H1 (cell line): ENCODE data around the gene IGLL1. TPM values are rescaled to one million over a fixed set of nuclear protein-coding genes. Genes with fewer than 3 reads are reported as not detected.

Source experiments
- CTCF ChIA-PET: fragments of 300-600 bp; sonication (Branson Sonifier 250); formaldehyde crosslinking; loops from one replicate; lab custom pipeline; 2021; ENCODE audit not compliant: partially characterized antibody; lab: Charles Lee
- POLR2A ChIA-PET: fragments of 300-600 bp; sonication (Branson Sonifier 250); formaldehyde crosslinking; loops from one replicate; lab custom pipeline; 2021; ENCODE audit warnings: inconsistent platforms; ENCODE audit not compliant: partially characterized antibody; lab: Charles Lee
- DNase-seq, 2 experiments: peaks; one replicate each; pipeline versions ENCODE4 v3.0.0 to v3.0.0-alpha.2; 2010 to 2022; ENCODE audit warnings: low spot score in 2 of 2, low read depth in 1 of 2, mixed read lengths in 1 of 2
- FAIRE-seq: peaks from 2 replicates; lab custom pipeline; 2011; peaks lifted over from hg19 to GRCh38; lab: Jason Lieb, UNC
- H2AFZ ChIP-seq: 2 replicates; pipeline ENCODE4 v1.8.1; 2012; ENCODE audit warnings: low read length, inconsistent platforms
- H2AK5ac ChIP-seq: 2 replicates; pipeline ENCODE4 v1.6.1; 2013; ENCODE audit warnings: low read depth, low read length
- H2BK120ac ChIP-seq: replicated peaks from 2 replicates; pipeline ENCODE3; 2013; ENCODE audit warnings: low read depth, low read length, inconsistent platforms
- H2BK12ac ChIP-seq: 2 replicates; pipeline ENCODE4 v1.6.1; 2013; ENCODE audit warnings: low read depth, low read length
- H2BK15ac ChIP-seq: 2 replicates; pipeline ENCODE4 v1.6.1; 2013; ENCODE audit warnings: low read length
- H2BK20ac ChIP-seq: 2 replicates; pipeline ENCODE4 v1.6.1; 2013; ENCODE audit warnings: low read length
- H2BK5ac ChIP-seq: 2 replicates; pipeline ENCODE4 v1.6.1; 2013; ENCODE audit warnings: low read depth, low read length
- H3K14ac ChIP-seq: 2 replicates; pipeline ENCODE4 v1.6.1; 2013; ENCODE audit warnings: inconsistent platforms; ENCODE audit not compliant: insufficient read length
- H3K18ac ChIP-seq: 2 replicates; pipeline ENCODE4 v1.6.1; 2013; ENCODE audit warnings: low read length; ENCODE audit errors: extremely low read depth
- H3K23ac ChIP-seq: 2 replicates; pipeline ENCODE4 v1.6.1; 2013; ENCODE audit warnings: inconsistent platforms; ENCODE audit not compliant: insufficient read length
- H3K23me2 ChIP-seq: 2 replicates; pipeline ENCODE4 v1.6.1; 2013; ENCODE audit warnings: low read depth, low read length
- H3K27ac ChIP-seq: 2 replicates; pipeline ENCODE4 v1.6.1; 2011; ENCODE audit warnings: low read depth, low read length, inconsistent platforms
- H3K27me3 ChIP-seq, 4 experiments: replicated peaks in 1 of 4; 1 replicate in 1 of 4; 2 replicates in 3 of 4; pipeline versions ENCODE4 v1.6.1 to v1.8.1; 2011 to 2013; ENCODE audit warnings: low read length in 3 of 4, mild to moderate bottlenecking in 3 of 4, inconsistent platforms in 2 of 4, mixed read lengths in 2 of 4, moderate library complexity in 1 of 4; ENCODE audit not compliant: control insufficient read depth in 3 of 4, insufficient read depth in 3 of 4; ENCODE audit errors: extremely low read depth in 1 of 4
- H3K36me3 ChIP-seq, 4 experiments: 2 replicates each; pipeline versions ENCODE4 v1.6.1 to v1.8.1; 2011 to 2013; ENCODE audit warnings: mild to moderate bottlenecking in 4 of 4, low read length in 3 of 4, moderate library complexity in 2 of 4, control low read depth in 1 of 4, inconsistent platforms in 1 of 4; ENCODE audit not compliant: insufficient read depth in 4 of 4, control insufficient read depth in 2 of 4
- H3K4ac ChIP-seq: replicated peaks from 2 replicates; pipeline ENCODE3; 2013; ENCODE audit warnings: low read length, low read depth, mixed read lengths, inconsistent platforms; ENCODE audit not compliant: insufficient read length
- H3K4me1 ChIP-seq, 4 experiments: replicated peaks in 1 of 4; 1 replicate in 1 of 4; 2 replicates in 3 of 4; pipeline versions ENCODE4 v1.6.1 to v1.8.1; 2011 to 2013; ENCODE audit warnings: low read length in 3 of 4, inconsistent platforms in 2 of 4, mixed read lengths in 1 of 4; ENCODE audit not compliant: insufficient read depth in 4 of 4, control insufficient read depth in 3 of 4
- H3K4me2 ChIP-seq, 2 experiments: 2 replicates each; pipeline versions ENCODE4 v1.6.1 to v1.8.1; 2011 to 2013; ENCODE audit warnings: low read depth in 2 of 2, low read length in 2 of 2, control low read depth in 1 of 2, inconsistent platforms in 1 of 2, mild to moderate bottlenecking in 1 of 2; ENCODE audit not compliant: insufficient read depth in 1 of 2
- H3K4me3 ChIP-seq, 4 experiments: fragments of 200-600, 300-600 bp in 1 of 4; sonication (generic), shearing (Covaris generic), sonication (Bioruptor Twin) in 1 of 4; 2 replicates each; pipeline versions ENCODE4 v1.5.1 to v1.8.1; 2011 to 2016; ENCODE audit warnings: low read length in 4 of 4, low read depth in 3 of 4, control low read depth in 2 of 4, inconsistent platforms in 2 of 4, mild to moderate bottlenecking in 2 of 4, mixed read lengths in 1 of 4, moderate library complexity in 1 of 4; ENCODE audit not compliant: insufficient read depth in 2 of 4; ENCODE audit errors: extremely low read depth in 1 of 4
- H3K56ac ChIP-seq: replicated peaks from 2 replicates; pipeline ENCODE3; 2013; ENCODE audit warnings: low read depth, mild to moderate bottlenecking, mixed read lengths, low read length, inconsistent platforms; ENCODE audit not compliant: insufficient read length
- H3K79me1 ChIP-seq: 2 replicates; pipeline ENCODE4 v1.6.1; 2013; ENCODE audit warnings: low read depth, low read length, control low read depth
- H3K79me2 ChIP-seq, 2 experiments: 2 replicates each; pipeline versions ENCODE4 v1.6.1 to v1.8.1; 2012 to 2013; ENCODE audit warnings: low read length in 2 of 2, mild to moderate bottlenecking in 2 of 2, inconsistent platforms in 1 of 2; ENCODE audit not compliant: insufficient read depth in 2 of 2, control insufficient read depth in 1 of 2
- H3K9ac ChIP-seq, 4 experiments: replicated peaks in 1 of 4; 1 replicate in 1 of 4; 2 replicates in 3 of 4; pipeline versions ENCODE4 v1.6.1 to v1.8.1; 2011 to 2013; ENCODE audit warnings: low read depth in 3 of 4, low read length in 3 of 4, control low read depth in 2 of 4, mild to moderate bottlenecking in 2 of 4, moderate library complexity in 2 of 4, inconsistent platforms in 1 of 4; ENCODE audit errors: extremely low read depth in 1 of 4
- H3K9me3 ChIP-seq, 2 experiments: 2 replicates each; pipeline versions ENCODE4 v1.6.1 to v1.8.1; 2012 to 2013; ENCODE audit warnings: mild to moderate bottlenecking in 2 of 2, moderate library complexity in 2 of 2, control low read depth in 1 of 2, inconsistent platforms in 1 of 2, low read depth in 1 of 2, low read length in 1 of 2, mixed read lengths in 1 of 2; ENCODE audit not compliant: insufficient read depth in 2 of 2
- H4K20me1 ChIP-seq, 2 experiments: replicated peaks in 1 of 2; 2 replicates each; pipeline versions ENCODE3 to v1.8.1; 2011 to 2013; ENCODE audit warnings: inconsistent platforms in 2 of 2, low read length in 2 of 2, mild to moderate bottlenecking in 1 of 2; ENCODE audit not compliant: insufficient read depth in 2 of 2, control insufficient read depth in 1 of 2
- H4K5ac ChIP-seq: 2 replicates; pipeline ENCODE4 v1.6.1; 2013; ENCODE audit warnings: low read length, low read depth, mixed read lengths, inconsistent platforms; ENCODE audit not compliant: insufficient read length
- H4K8ac ChIP-seq: 2 replicates; pipeline ENCODE4 v1.8.0; 2013; ENCODE audit warnings: mild to moderate bottlenecking, moderate library complexity, low read length, inconsistent platforms; ENCODE audit not compliant: insufficient read depth; ENCODE audit errors: extremely low read depth
- H4K91ac ChIP-seq: replicated peaks from 2 replicates; pipeline ENCODE3; 2013; ENCODE audit warnings: low read length, mixed read lengths, inconsistent platforms; ENCODE audit not compliant: insufficient read length
- CBX8 ChIP-seq: fragments of 300-800, 300-1000 bp; sonication (generic); IDR thresholded peaks from 2 replicates; pipeline ENCODE4 v1.7.1; 2016; ENCODE audit warnings: low read depth, low read length, borderline replicate concordance
- CEBPB ChIP-seq: IDR thresholded peaks from 2 replicates; pipeline ENCODE4 v1.6.1; 2012; ENCODE audit warnings: low read depth, low read length
- CREB1 ChIP-seq: IDR thresholded peaks from 2 replicates; pipeline ENCODE4 v1.6.1; 2012; ENCODE audit warnings: inconsistent platforms
- CTBP2 ChIP-seq: IDR thresholded peaks from 2 replicates; pipeline ENCODE4 v1.7.0; 2011; ENCODE audit warnings: borderline replicate concordance, mild to moderate bottlenecking, moderate library complexity, mixed read lengths, low read length; ENCODE audit not compliant: insufficient read depth, insufficient read length
- JUN ChIP-seq: IDR thresholded peaks from 2 replicates; pipeline ENCODE4 v1.6.1; 2011; ENCODE audit warnings: low read depth, mild to moderate bottlenecking, improper control_type of control experiment, low read length
- KDM4A ChIP-seq: IDR thresholded peaks from one replicate; pipeline ENCODE4 v1.7.1; 2012; ENCODE audit warnings: low read depth, mild to moderate bottlenecking, moderate library complexity, low read length, inconsistent platforms; ENCODE audit not compliant: severe bottlenecking
- PHF8 ChIP-seq: fragments of 200-600 bp; sonication (generic); conservative IDR thresholded peaks from 2 replicates; pipeline ENCODE4 v1.7.1; 2012; ENCODE audit warnings: low read depth, mild to moderate bottlenecking, inconsistent platforms, low read length, moderate library complexity
- POLR2AphosphoS5 ChIP-seq: IDR thresholded peaks from 2 replicates; pipeline ENCODE4 v1.6.1; 2011; ENCODE audit warnings: low read depth, low read length
- RBBP5 ChIP-seq: IDR thresholded peaks from 2 replicates; pipeline ENCODE4 v1.7.1; 2012; ENCODE audit warnings: low read depth, mild to moderate bottlenecking, inconsistent platforms, low read length, moderate library complexity, borderline replicate concordance
- WGBS, 2 experiments: shearing (Covaris generic) in 1 of 2; methylation state at CpG; one replicate each; pipeline versions ENCODE4 v1.1.6 to v1.1.7; 2013 to 2015; ENCODE audit warnings: low lambda C conversion rate in 2 of 2, mixed read lengths in 2 of 2, inconsistent platforms in 1 of 2, low coverage in 1 of 2, missing lambda C conversion rate in 1 of 2; ENCODE audit not compliant: insufficient replicate concordance in 2 of 2, insufficient coverage in 1 of 2, insufficient read length in 1 of 2; ENCODE audit errors: extremely low coverage in 1 of 2, missing lambda C conversion rate in 1 of 2; 5-methylcytosine and 5-hydroxymethylcytosine counted together
- polyA plus RNA-seq, 7 experiments: library from polyadenylated mRNA; depleted of rRNA in 3 of 7; stranded (reverse) in 5 of 7; unstranded in 2 of 7; fragments of >200 nt in 5 of 7; fragments of 200-250 nt in 2 of 7; gene quantifications; 1 replicate in 5 of 7; 2 replicates in 1 of 7; 4 replicates in 1 of 7; pipeline versions ENCODE4 v1.2.1 to v1.2.3, GENCODE V29; 2011 to 2013; ENCODE audit warnings: missing spikeins in 2 of 7, mixed read lengths in 2 of 7
- total RNA-seq: library from RNA; stranded (reverse); fragmentation: NEBNext Ultra II Directional; extraction: Animal tissue kit (Norgen Biotek cat#: 25700); gene quantifications from 2 replicates; pipeline ENCODE4 v1.2.1, GENCODE V29; 2021
- TF ChIP-seq, protein P1 (sequence below): IDR thresholded peaks from 2 replicates; pipeline ENCODE4 v1.6.1; 2011; ENCODE audit warnings: low read depth, mild to moderate bottlenecking, low read length; ENCODE audit not compliant: insufficient read depth

Gene IGLL1
- total and polyA plus RNA-seq, 2 of the 8 experiments (the other 6 are each of a cell fraction or from before 2014, with no cell fraction given), result not detected

GRCh38 chr22:23583153-23583552 is 3.1 kb upstream of the IGLL1 start:
- H2BK5ac ChIP-seq, result no peak overlapping the region
- H3K18ac ChIP-seq, result no peak overlapping the region
- H2BK12ac ChIP-seq, result no peak overlapping the region
- H3K27me3 ChIP-seq, result no peaks in the 10 kb centered on the region; a peak in 1 of 7 replicates
- TF ChIP-seq JUN (no peak), CEBPB (no peak), KDM4A (no peak), POLR2AphosphoS5 (no peak), CTBP2 (no peak), RBBP5 (no peak), PHF8 (no peak), CREB1 (no peak), CBX8 (no peak)
- TF ChIP-seq, protein P1, sequence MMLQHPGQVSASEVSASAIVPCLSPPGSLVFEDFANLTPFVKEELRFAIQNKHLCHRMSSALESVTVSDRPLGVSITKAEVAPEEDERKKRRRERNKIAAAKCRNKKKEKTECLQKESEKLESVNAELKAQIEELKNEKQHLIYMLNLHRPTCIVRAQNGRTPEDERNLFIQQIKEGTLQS, result no peak
- TF ChIP-seq, all 59 proteins: peak for 0
- no peaks in the 10 kb centered on the region; a peak in 1 of 7 replicates for H3K4me1 ChIP-seq
- H3K4ac ChIP-seq, result no peak overlapping the region
- POLR2A ChIA-PET, result no interaction called here
- H2BK20ac ChIP-seq, result no peak overlapping the region
- H3K79me2 ChIP-seq, result no peaks in the 10 kb centered on the region
- H2BK120ac ChIP-seq, result no peak overlapping the region
- no peaks in the 10 kb centered on the region for H3K9me3 ChIP-seq
- H4K5ac ChIP-seq, result no peak overlapping the region
- CTCF ChIA-PET, result interaction anchor here (0.6 to 3.2 kb wide), 6 partner anchors 7 to 267 kb away, joined by 3 to 19 read pairs (median 3); no protein-coding TSS in a partner anchor
- no peak overlapping the region for H4K8ac ChIP-seq
- H2AFZ ChIP-seq, result no peak overlapping the region
- H2BK15ac ChIP-seq, result no peak overlapping the region
- no peaks in the 10 kb centered on the region for H3K23me2 ChIP-seq
- no peak overlapping the region for H3K14ac ChIP-seq
- H3K56ac ChIP-seq, result no peak overlapping the region
- H3K4me2 ChIP-seq, result no peak overlapping the region
- DNase-seq (no peak), FAIRE-seq (no peak)
- no peak overlapping the region for H4K91ac ChIP-seq
- no peak overlapping the region for H2AK5ac ChIP-seq
- 91% methylated on average over 7 of the region's 7 CpGs; no CpG with 5 or more reads in 1 of the 2 experiments for WGBS, 2 experiments
- no peak overlapping the region for H3K23ac ChIP-seq
- H3K79me1 ChIP-seq, result no peaks in the 10 kb centered on the region
- H3K27ac ChIP-seq, result no peak overlapping the region
- no peak overlapping the region for H3K9ac ChIP-seq
- H3K4me3 ChIP-seq, result no peak overlapping the region
- H4K20me1 ChIP-seq, result no peaks in the 10 kb centered on the region
- H3K36me3 ChIP-seq, result no peaks in the 10 kb centered on the region
